Heart right ventricle (tissue), 16 donors: Measurements from ENCODE around the gene DGKQ. TPM values are rescaled to one million over a fixed set of nuclear protein-coding genes. Genes with fewer than 3 reads are reported as not detected.
A peak's percentile ranks its signal among the peaks of the same experiment; 100 is the strongest.

Source experiments
- ATAC-seq, 8 donors: fragments of 200-7000 bp; cut with Tn5 transposase; one replicate each; pipeline ENCODE4 v1.9.1; 2020; ENCODE audit warnings: mild to moderate bottlenecking in 8 of 8, moderate library complexity in 8 of 8, moderate number of reproducible peaks in 1 of 8
- DNase-seq, 2 donors: peaks; one replicate each; pipeline ENCODE4 v3.0.0-alpha.2; 2020
- H3K27ac ChIP-seq, 10 donors: fragments of 200-600 bp; sonication (generic) in 2 of 10; one replicate each; pipeline versions ENCODE4 v1.5.0 to v1.8.0; 2020 to 2022; ENCODE audit warnings: mild to moderate bottlenecking in 3 of 10
- H3K27me3 ChIP-seq, 7 donors: fragments of 200-600 bp; one replicate each; pipeline ENCODE4 v1.8.0; 2021 to 2022; ENCODE audit warnings: mild to moderate bottlenecking in 2 of 7
- H3K36me3 ChIP-seq, 9 donors: fragments of 200-600 bp; sonication (generic) in 1 of 9; one replicate each; pipeline versions ENCODE4 v1.5.0 to v1.8.0; 2020 to 2022; ENCODE audit warnings: mild to moderate bottlenecking in 2 of 9
- H3K4me1 ChIP-seq, 9 donors: fragments of 200-600 bp; sonication (generic) in 1 of 9; one replicate each; pipeline versions ENCODE4 v1.5.0 to v1.8.0; 2020 to 2022; ENCODE audit warnings: mild to moderate bottlenecking in 4 of 9
- H3K4me3 ChIP-seq, 10 donors: fragments of 200-600 bp; sonication (generic) in 2 of 10; one replicate each; pipeline versions ENCODE4 v1.5.0 to v1.8.0; 2020 to 2022; ENCODE audit warnings: mild to moderate bottlenecking in 7 of 10, moderate library complexity in 2 of 10
- H3K9me3 ChIP-seq, 11 donors: fragments of 200-600 bp in 10 of 11; sonication (generic) in 2 of 11; one replicate each; pipeline versions ENCODE4 v1.5.0 to v1.8.0; 2013 to 2022; ENCODE audit warnings: mild to moderate bottlenecking in 2 of 11, control low read depth in 1 of 11, moderate library complexity in 1 of 11
- CTCF ChIP-seq, 9 donors: fragments of 200-600 bp; sonication (generic) in 2 of 9; IDR thresholded peaks; one replicate each; pipeline versions ENCODE4 v1.5.0 to v1.8.0; 2021 to 2022; ENCODE audit warnings: antibody characterized with exemption in 9 of 9, mild to moderate bottlenecking in 5 of 9, moderate library complexity in 1 of 9
- WGBS, 2 donors: extraction: QIAGEN DNeasy Blood & Tissue Kit; methylation state at CpG; one replicate each; pipeline ENCODE4 v1.1.7; 2013; ENCODE audit warnings: inconsistent platforms in 1 of 2; 5-methylcytosine and 5-hydroxymethylcytosine counted together
- intact Hi-C, 10 donors: fragments of 100-400 bp; cut with DNase I; formaldehyde crosslinking; loops; one replicate each; pipeline versions ENCODE4 v1.11.1 to v1.14.2; 2022
- polyA plus RNA-seq, 2 donors: library from polyadenylated mRNA; stranded (reverse); fragments of 200-250 nt; gene quantifications; one replicate each; pipeline ENCODE4 v1.2.3, GENCODE V29; 2013
- total RNA-seq, 10 donors: library from RNA; stranded (reverse); fragmentation: NEBNext Ultra II Directional in 3 of 10; extraction: Animal tissue kit (Norgen Biotek cat#: 25700) in 3 of 10; gene quantifications; one replicate each; pipeline versions ENCODE4 v1.2.1 to v1.2.4, GENCODE V29; 2021 to 2023
- donor health status: Arrhythmogenic right ventricular cardiomyopathy.
- donor health status: ischemic (EF 13 %, LVEDD 7.1; RV severe dilation, severe dysfunction).
- donor health status: healthy with polysubstance abuse.
- donor health status: DM: no; HTN: yes; CAD: no.
- donor health status: DM: no; HTN: no; CAD: no.
- donor health status: ischemic (EF 25% LVEDD 6.9; RV normal size, moderate dysfunction).
- donor health status: ischemic (EF 25% LVEDD 5.7; RV mildly dilated, moderate dysfunction).
- donor health status: healthy.
- donor health status: DM: yes; HTN: yes; CAD: no.
- donor health status: Ischemic cardiomyopathy.
- donor health status: ischemic (EF 35%, LVEDD 5.7; RV mildly dilated, moderate dysfunction).
- donor health status: nonischemic (EF 11% LVEDD 7.7; RV severe dilation, severe dysfunction).
- donor health status: DM: yes; HTN: yes; CAD: no.
- donor health status: PGD.
- donor health status: ischemic (EF 29% LVEDD 5.4; RV normal size, mild dysfunction).
- donor health status: nonischemic (EF 23%, LVEDD 6.1; RV moderate dilation, normal function).

DGKQ gene
- total and polyA plus RNA-seq, 12 donors = 2.8 to 5.2 (median 3.8) TPM

GRCh38 chr4:1011022-1011665 lies 37.8 kb upstream of the DGKQ start, which contains the start of gene FGFRL1:
TSS of gene FGFRL1 (plus strand) at chr4:1011626. CDS start at chr4:1012486, 860 bp downstream.
- 0% methylated on average over 33 to 87 of the region's 89 CpGs for WGBS, 2 donors
- peak; percentile 56 to 81 (median 78) for ATAC-seq
- DNase-seq = peak; percentile 93 to 95
- no peak for TF ChIP-seq CTCF (IDR thresholded peaks at IDR 0.05)
- Histone ChIP-seq H3K9me3 (no peaks in the 10 kb centered on the region), H3K36me3 (no peaks in the 10 kb centered on the region), H3K27ac (peak within 1 kb of the TSS in 7 of 10 donors; percentile 9 to 65 (median 41)), H3K4me1 (peaks cover 14 to 36% (median 26%) of the 10 kb centered on the region in 9 donors), H3K27me3 (peaks cover 0 to 40% (median 26%) of the 10 kb centered on the region in 7 donors), H3K4me3 (peak within 1 kb of the TSS; percentile 10 to 80 (median 58))
- intact Hi-C loops = no loop called here

- H3K4me1 ChIP-seq = peaks cover 14 to 36% (median 26%) of the 10 kb centered on the region in 9 donors
- WGBS, 2 donors = 2% methylated on average over 35 to 36 of the region's 36 CpGs
- TF ChIP-seq CTCF (IDR thresholded peaks at IDR 0.05) = no peak
- peak in 1 of 2 donors; percentile 65 for DNase-seq
- peak; percentile 8 to 53 (median 38) for ATAC-seq
- peak overlapping the region in 7 of 10 donors; percentile 9 to 65 (median 41) for H3K27ac ChIP-seq
- peak overlapping the region in 9 of 10 donors; percentile 48 to 80 (median 60) for H3K4me3 ChIP-seq
- H3K9me3 ChIP-seq = no peaks in the 10 kb centered on the region
- peaks cover 2 to 45% (median 31%) of the 10 kb centered on the region in 7 donors for H3K27me3 ChIP-seq
- no peaks in the 10 kb centered on the region for H3K36me3 ChIP-seq
- intact Hi-C loops = no loop called here
Measured at GRCh38 chr4:1010395-1011021, 37.1 kb upstream of the DGKQ start.

GRCh38 chr4:1009542-1010394 lies 36.4 kb upstream of the DGKQ start:
- no peaks in the 10 kb centered on the region for H3K9me3 ChIP-seq
- peaks cover 9 to 53% (median 38%) of the 10 kb centered on the region in 7 donors for H3K27me3 ChIP-seq
- peak overlapping the region in 7 of 10 donors; percentile 9 to 65 (median 15) for H3K27ac ChIP-seq
- ATAC-seq = peak; percentile 59 to 79 (median 72)
- peak; percentile 59 to 82 for DNase-seq
- peaks cover 14 to 38% (median 31%) of the 10 kb centered on the region in 9 donors for H3K4me1 ChIP-seq
- intact Hi-C loops = no loop called here
- WGBS, 2 donors = 0 to 1% methylated on average over 65 to 94 of the region's 109 CpGs
- H3K36me3 ChIP-seq = no peaks in the 10 kb centered on the region
- H3K4me3 ChIP-seq = peak overlapping the region; percentile 40 to 80 (median 62)
- TF ChIP-seq CTCF (IDR thresholded peaks at IDR 0.05) = peak in 4 of 9 donors; percentile 2 to 36 (median 10)
